Neural cell (in vitro differentiated cells): Measurements from ENCODE around the gene GLDC. TPM values are rescaled to one million over a fixed set of nuclear protein-coding genes. Genes with fewer than 3 reads are reported as not detected.

Experiments
- H2AFZ ChIP-seq: fragments of 200-600, 300-800 bp; sonication (generic), shearing (Covaris generic); 2 replicates; pipeline ENCODE4 v1.6.0; 2014; ENCODE audit warnings: low read depth, mild to moderate bottlenecking, antibody characterized with exemption, low read length, moderate library complexity
- H3F3A ChIP-seq: fragments of 200-600 bp; shearing (Covaris generic); 2 replicates; pipeline ENCODE4 v1.6.1; 2016; ENCODE audit warnings: mild to moderate bottlenecking, moderate library complexity, mixed read lengths, antibody characterized with exemption, low read length; ENCODE audit not compliant: insufficient read depth, poor library complexity, severe bottlenecking
- H3K27ac ChIP-seq: fragments of 200-600, 300-800 bp; sonication (generic), shearing (Covaris generic); 2 replicates; pipeline ENCODE4 v1.5.1; 2014; ENCODE audit warnings: mild to moderate bottlenecking, low read length, moderate library complexity
- H3K27me3 ChIP-seq: fragments of 300-800, 200-600 bp; sonication (generic), shearing (Covaris generic); 2 replicates; pipeline ENCODE4 v1.6.0; 2014; ENCODE audit warnings: mild to moderate bottlenecking, low read depth, low read length, moderate library complexity; ENCODE audit not compliant: insufficient read depth
- H3K36me3 ChIP-seq: fragments of 300-800, 200-600 bp; sonication (generic), shearing (Covaris generic); 2 replicates; pipeline ENCODE4 v1.5.1; 2014; ENCODE audit warnings: mild to moderate bottlenecking, antibody characterized with exemption, low read length, moderate library complexity; ENCODE audit not compliant: insufficient read depth
- H3K4me2 ChIP-seq: fragments of 300-800, 200-600 bp; sonication (generic), shearing (Covaris generic); 2 replicates; pipeline ENCODE4 v1.6.0; 2014; ENCODE audit warnings: mild to moderate bottlenecking, low read length
- H3K4me3 ChIP-seq: fragments of 300-800, 200-600 bp; sonication (generic), shearing (Covaris generic); 2 replicates; pipeline ENCODE4 v1.5.1; 2014; ENCODE audit warnings: mild to moderate bottlenecking, low read length, moderate library complexity
- H3K79me2 ChIP-seq: fragments of 200-600 bp; shearing (Covaris generic); replicated peaks from 2 replicates; pipeline ENCODE4 v1.6.0; 2014; ENCODE audit warnings: mild to moderate bottlenecking, low read length, moderate library complexity; ENCODE audit not compliant: insufficient read depth
- H3K9ac ChIP-seq: fragments of 300-800, 200-600 bp; sonication (generic), shearing (Covaris generic); 2 replicates; pipeline ENCODE4 v1.6.1; 2016; ENCODE audit warnings: mild to moderate bottlenecking, low read length, mixed read lengths
- H3K9me2 ChIP-seq: fragments of 200-600 bp; shearing (Covaris generic); 2 replicates; pipeline ENCODE4 v1.6.1; 2016; ENCODE audit warnings: mild to moderate bottlenecking, low read length, mixed read lengths; ENCODE audit not compliant: insufficient read depth
- H3K9me3 ChIP-seq: fragments of 200-600, 300-800 bp; sonication (generic), shearing (Covaris generic); 2 replicates; pipeline ENCODE4 v1.6.1; 2016; ENCODE audit warnings: mild to moderate bottlenecking, mixed run types, low read length, moderate library complexity, mixed read lengths
- H4K20me1 ChIP-seq: fragments of 200-600 bp; shearing (Covaris generic); 2 replicates; pipeline ENCODE4 v1.6.1; 2016; ENCODE audit warnings: mild to moderate bottlenecking, mixed run types; ENCODE audit not compliant: insufficient read depth
- EP300 ChIP-seq: fragments of 450-650 bp; conservative IDR thresholded peaks from 2 replicates; pipeline ENCODE4 v1.6.1; 2014; ENCODE audit warnings: antibody characterized with exemption, mild to moderate bottlenecking, moderate library complexity; ENCODE audit not compliant: poor library complexity, severe bottlenecking
- EZH2 ChIP-seq: fragments of 200-600, 300-800 bp; shearing (Covaris generic), sonication (generic); IDR thresholded peaks from 2 replicates; pipeline ENCODE4 v1.6.1; 2014; ENCODE audit warnings: antibody characterized with exemption, low read length, borderline replicate concordance, mild to moderate bottlenecking; ENCODE audit not compliant: insufficient read depth, poor library complexity, severe bottlenecking
- MXI1 ChIP-seq: fragments of 450-650 bp; conservative IDR thresholded peaks from 2 replicates; pipeline ENCODE4 v1.6.1; 2014; ENCODE audit warnings: antibody characterized with exemption, mild to moderate bottlenecking; ENCODE audit not compliant: poor library complexity, severe bottlenecking
- POLR2AphosphoS5 ChIP-seq: IDR thresholded peaks from 2 replicates; pipeline ENCODE4 v1.6.1; 2012
- RAD21 ChIP-seq: fragments of 450-650 bp; conservative IDR thresholded peaks from 2 replicates; pipeline ENCODE4 v1.6.1; 2014; ENCODE audit warnings: antibody characterized with exemption, mild to moderate bottlenecking, moderate library complexity
- SMC3 ChIP-seq: fragments of 450-650 bp; conservative IDR thresholded peaks from 2 replicates; pipeline ENCODE4 v1.6.1; 2014; ENCODE audit warnings: antibody characterized with exemption, mild to moderate bottlenecking, moderate library complexity; ENCODE audit not compliant: poor library complexity
- TAF1 ChIP-seq: IDR thresholded peaks from 2 replicates; pipeline ENCODE4 v1.6.1; 2012; ENCODE audit warnings: low read depth
- polyA minus RNA-seq: library from RNA; depleted of rRNA, polyadenylated mRNA; stranded (reverse); fragments of >200 nt; gene quantifications from 2 replicates; pipeline ENCODE4 v1.2.3, GENCODE V29; 2014
- polyA plus RNA-seq: library from polyadenylated mRNA; depleted of rRNA; stranded (reverse); fragments of >200 nt; gene quantifications from 2 replicates; pipeline ENCODE4 v1.2.3, GENCODE V29; 2014
- TF ChIP-seq, protein P1 (sequence below): fragments of 450-650 bp; IDR thresholded peaks from 2 replicates; pipeline ENCODE4 v1.5.1; 2014; ENCODE audit warnings: antibody characterized with exemption, mild to moderate bottlenecking, moderate library complexity; ENCODE audit not compliant: poor library complexity, severe bottlenecking
- TF ChIP-seq, protein P2 (sequence below): IDR thresholded peaks from 2 replicates; pipeline ENCODE4 v1.6.1; 2012; ENCODE audit warnings: borderline replicate concordance

The GLDC gene
- polyA plus RNA-seq (11.4 and 13.9 TPM in 2 replicates), polyA minus RNA-seq (9.0 and 11.9 TPM in 2 replicates)

DNA sequence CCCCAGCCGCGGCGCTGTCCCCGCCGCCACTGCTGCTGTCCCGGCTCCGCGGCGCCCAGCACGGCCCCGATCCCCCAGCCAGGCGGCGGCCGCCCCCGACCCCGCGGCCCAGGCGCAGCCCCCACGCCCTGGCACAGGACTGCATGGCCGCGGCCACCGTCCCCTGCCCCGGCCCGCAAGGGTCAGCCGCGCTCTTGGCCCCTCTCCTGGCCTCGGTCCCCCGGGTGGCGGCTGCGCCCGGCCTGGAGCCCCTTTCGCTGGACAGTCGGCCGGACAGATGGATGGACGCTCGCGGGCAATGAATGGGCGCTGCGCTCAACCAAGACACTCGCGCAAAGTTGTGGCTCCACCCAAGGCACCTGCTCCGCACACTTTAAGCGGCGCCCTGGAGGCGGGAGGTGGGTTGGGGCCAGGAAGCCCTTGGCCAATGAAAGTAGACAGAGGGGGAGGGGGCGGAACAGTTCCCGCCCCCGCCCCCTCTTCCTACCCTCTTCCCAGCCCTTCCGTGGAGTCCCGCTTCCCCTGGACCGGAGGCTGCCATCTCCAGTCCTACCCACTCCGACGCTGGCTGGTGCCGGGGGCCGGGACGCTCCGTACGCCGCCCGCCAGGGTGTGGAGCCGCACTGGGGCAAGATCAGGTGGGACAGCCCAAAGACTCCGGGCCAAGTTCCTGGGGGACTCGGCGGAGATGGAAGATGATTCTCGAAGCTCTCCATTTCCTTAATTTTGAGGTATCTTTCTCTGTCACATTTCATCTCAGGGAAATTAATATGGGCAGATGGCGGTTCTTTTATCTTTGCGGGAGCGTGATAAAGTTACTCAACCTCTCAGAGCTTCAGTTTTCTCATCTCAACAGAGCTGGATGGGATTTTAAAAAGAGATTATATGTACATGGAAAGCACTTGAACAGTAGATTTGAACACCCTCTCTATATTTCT is at the start of gene GLDC:
Gene GLDC, minus strand, starts transcription at position 375 of the 938 bp plus-strand sequence. Its CDS starts 230 bp downstream, at position 145.
- Histone ChIP-seq H3F3A (no peaks in the 10 kb centered on the region), H3K9ac (peak within 1 kb of the TSS; percentile 31), H3K4me3 (peak within 1 kb of the TSS; percentile 68), H3K79me2 (peaks cover 17% of the 10 kb centered on the region), H2AFZ (no peak within 1 kb of the TSS), H3K27me3 (no peaks in the 10 kb centered on the region), H3K36me3 (no peaks in the 10 kb centered on the region), H3K9me3 (no peaks in the 10 kb centered on the region), H3K9me2 (no peaks in the 10 kb centered on the region), H3K27ac (no peak within 1 kb of the TSS), H3K4me2 (peak within 1 kb of the TSS; percentile 86), H4K20me1 (no peaks in the 10 kb centered on the region)
- no peak for TF ChIP-seq TAF1
- TF ChIP-seq EZH2, result no peak
- TF ChIP-seq, protein P1, sequence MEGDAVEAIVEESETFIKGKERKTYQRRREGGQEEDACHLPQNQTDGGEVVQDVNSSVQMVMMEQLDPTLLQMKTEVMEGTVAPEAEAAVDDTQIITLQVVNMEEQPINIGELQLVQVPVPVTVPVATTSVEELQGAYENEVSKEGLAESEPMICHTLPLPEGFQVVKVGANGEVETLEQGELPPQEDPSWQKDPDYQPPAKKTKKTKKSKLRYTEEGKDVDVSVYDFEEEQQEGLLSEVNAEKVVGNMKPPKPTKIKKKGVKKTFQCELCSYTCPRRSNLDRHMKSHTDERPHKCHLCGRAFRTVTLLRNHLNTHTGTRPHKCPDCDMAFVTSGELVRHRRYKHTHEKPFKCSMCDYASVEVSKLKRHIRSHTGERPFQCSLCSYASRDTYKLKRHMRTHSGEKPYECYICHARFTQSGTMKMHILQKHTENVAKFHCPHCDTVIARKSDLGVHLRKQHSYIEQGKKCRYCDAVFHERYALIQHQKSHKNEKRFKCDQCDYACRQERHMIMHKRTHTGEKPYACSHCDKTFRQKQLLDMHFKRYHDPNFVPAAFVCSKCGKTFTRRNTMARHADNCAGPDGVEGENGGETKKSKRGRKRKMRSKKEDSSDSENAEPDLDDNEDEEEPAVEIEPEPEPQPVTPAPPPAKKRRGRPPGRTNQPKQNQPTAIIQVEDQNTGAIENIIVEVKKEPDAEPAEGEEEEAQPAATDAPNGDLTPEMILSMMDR, result no peak
- TF ChIP-seq MXI1, result peak; percentile 42
- no peak for TF ChIP-seq RAD21
- TF ChIP-seq EP300, result no peak

DNA sequence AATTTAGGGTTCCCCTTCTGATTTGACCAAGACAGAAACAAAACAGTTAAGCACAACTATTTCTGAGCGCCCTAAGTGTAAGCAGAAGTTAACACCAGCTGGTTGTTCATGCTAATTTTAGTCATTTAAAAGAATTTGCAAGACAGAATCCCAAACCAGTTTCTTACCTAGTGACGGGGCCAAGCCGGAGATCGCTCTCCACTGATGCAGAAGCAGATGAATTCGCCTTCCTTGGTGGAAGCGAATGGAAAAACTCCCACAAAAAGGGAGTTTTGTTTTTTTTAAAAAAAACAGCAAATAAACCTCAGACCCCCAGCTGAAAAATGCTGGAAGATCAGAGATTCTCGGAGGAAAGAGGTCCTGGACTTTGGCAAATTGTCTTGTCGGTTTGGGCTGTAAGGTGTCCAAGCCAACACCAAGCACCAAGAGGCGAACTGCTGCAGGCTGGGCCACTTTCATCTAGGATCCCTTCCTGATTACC is 47.4 kb upstream of the GLDC start:
- Histone ChIP-seq H2AFZ (no peak overlapping the region), H3K9ac (no peak overlapping the region), H3K4me3 (no peak overlapping the region), H3K27me3 (no peaks in the 10 kb centered on the region), H3K9me2 (no peaks in the 10 kb centered on the region), H3K36me3 (no peaks in the 10 kb centered on the region), H3F3A (no peaks in the 10 kb centered on the region), H3K4me2 (no peak overlapping the region), H4K20me1 (no peaks in the 10 kb centered on the region), H3K27ac (no peak overlapping the region), H3K79me2 (no peaks in the 10 kb centered on the region), H3K9me3 (no peaks in the 10 kb centered on the region)
- TF ChIP-seq SMC3 (no peak), EP300 (no peak), TAF1 (no peak), MXI1 (no peak), EZH2 (no peak), RAD21 (no peak), POLR2AphosphoS5 (no peak)
- TF ChIP-seq, protein P1, result no peak
- TF ChIP-seq, protein P2, sequence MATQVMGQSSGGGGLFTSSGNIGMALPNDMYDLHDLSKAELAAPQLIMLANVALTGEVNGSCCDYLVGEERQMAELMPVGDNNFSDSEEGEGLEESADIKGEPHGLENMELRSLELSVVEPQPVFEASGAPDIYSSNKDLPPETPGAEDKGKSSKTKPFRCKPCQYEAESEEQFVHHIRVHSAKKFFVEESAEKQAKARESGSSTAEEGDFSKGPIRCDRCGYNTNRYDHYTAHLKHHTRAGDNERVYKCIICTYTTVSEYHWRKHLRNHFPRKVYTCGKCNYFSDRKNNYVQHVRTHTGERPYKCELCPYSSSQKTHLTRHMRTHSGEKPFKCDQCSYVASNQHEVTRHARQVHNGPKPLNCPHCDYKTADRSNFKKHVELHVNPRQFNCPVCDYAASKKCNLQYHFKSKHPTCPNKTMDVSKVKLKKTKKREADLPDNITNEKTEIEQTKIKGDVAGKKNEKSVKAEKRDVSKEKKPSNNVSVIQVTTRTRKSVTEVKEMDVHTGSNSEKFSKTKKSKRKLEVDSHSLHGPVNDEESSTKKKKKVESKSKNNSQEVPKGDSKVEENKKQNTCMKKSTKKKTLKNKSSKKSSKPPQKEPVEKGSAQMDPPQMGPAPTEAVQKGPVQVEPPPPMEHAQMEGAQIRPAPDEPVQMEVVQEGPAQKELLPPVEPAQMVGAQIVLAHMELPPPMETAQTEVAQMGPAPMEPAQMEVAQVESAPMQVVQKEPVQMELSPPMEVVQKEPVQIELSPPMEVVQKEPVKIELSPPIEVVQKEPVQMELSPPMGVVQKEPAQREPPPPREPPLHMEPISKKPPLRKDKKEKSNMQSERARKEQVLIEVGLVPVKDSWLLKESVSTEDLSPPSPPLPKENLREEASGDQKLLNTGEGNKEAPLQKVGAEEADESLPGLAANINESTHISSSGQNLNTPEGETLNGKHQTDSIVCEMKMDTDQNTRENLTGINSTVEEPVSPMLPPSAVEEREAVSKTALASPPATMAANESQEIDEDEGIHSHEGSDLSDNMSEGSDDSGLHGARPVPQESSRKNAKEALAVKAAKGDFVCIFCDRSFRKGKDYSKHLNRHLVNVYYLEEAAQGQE, result no peak
